ENCODE results near the gene CFAP77. TPM values are rescaled to one million over a fixed set of nuclear protein-coding genes. Genes with fewer than 3 reads are reported as not detected.

The CFAP77 gene
- total and polyA plus RNA-seq, 2 of the 4 experiments (the other 2 are of a cell fraction), result not detected

GRCh38 chr9:132479733-132480132 is 69.7 kb downstream of the CFAP77 start:
- ChIA-PET POLR2A (ENCODE audit: unreplicated experiment) (no interaction called here), CTCF (no interaction called here)
- Histone ChIP-seq H2AK5ac (ENCODE audit: low read depth, low read length) (no peak overlapping the region), H2BK5ac (ENCODE audit: low read depth, low read length, poor library complexity, severe bottlenecking) (no peak overlapping the region), H4K5ac (ENCODE audit: low read depth, low read length) (no peak overlapping the region), H3K27ac (ENCODE audit: insufficient read depth, low read length) (no peak overlapping the region), H3K14ac (replicated peaks; ENCODE audit: low read depth, low read length) (no peak overlapping the region), H4K91ac (ENCODE audit: insufficient read depth, low read depth, low read length) (no peak overlapping the region), H3K36me3 (ENCODE audit: control insufficient read depth, insufficient read depth, low read length) (no peaks in the 10 kb centered on the region), H4K8ac (ENCODE audit: low read depth in 2 of 2, low read length in 2 of 2) (no peak overlapping the region), H2AK9ac (replicated peaks; ENCODE audit: low read depth, low read length, poor library complexity) (no peak overlapping the region), H3K56ac (ENCODE audit: extremely low read depth, insufficient read depth, low read length) (no peak overlapping the region), H3K9me3 (ENCODE audit: control insufficient read depth, insufficient read depth, low read length) (no peaks in the 10 kb centered on the region), H3K4me1 (ENCODE audit: control insufficient read depth, insufficient read depth, low read length) (no peaks in the 10 kb centered on the region), H3K27me3 (ENCODE audit: control insufficient read depth, insufficient read depth, low read length) (peaks cover 55% of the 10 kb centered on the region), H3K79me1 (ENCODE audit: low read depth in 1 of 2, low read length in 2 of 2) (no peaks in the 10 kb centered on the region), H2BK20ac (ENCODE audit: low read depth, low read length) (no peak overlapping the region), H3K9me1 (ENCODE audit: insufficient read depth, low read length) (no peaks in the 10 kb centered on the region), H3K4ac (ENCODE audit: low read depth, low read length) (no peak overlapping the region), H2BK15ac (ENCODE audit: low read depth, low read length) (no peak overlapping the region), H3K9ac (ENCODE audit: low read depth, low read length) (no peak overlapping the region), H3K18ac (ENCODE audit: low read depth, low read length) (no peak overlapping the region), H3K4me3 (ENCODE audit: insufficient read depth, low read depth, low read length) (no peak overlapping the region), H2AFZ (replicated peaks; ENCODE audit: low read length, poor library complexity) (no peak overlapping the region), H3K23ac (ENCODE audit: low read depth, low read length) (no peak overlapping the region), H2BK120ac (ENCODE audit: low read depth, low read length) (no peak overlapping the region), H4K20me1 (ENCODE audit: insufficient read depth, low read length) (no peaks in the 10 kb centered on the region), H3K4me2 (ENCODE audit: low read depth, low read length) (no peak overlapping the region)
- WGBS, 2 experiments (ENCODE audit: extremely low coverage in 2 of 2, insufficient read length in 1 of 2), result 96% methylated on average over 4 of the region's 10 CpGs; no CpG with 5 or more reads in 1 of the 2 experiments
- no TSS peak for BruUV-seq (replicated peaks)
- intact Hi-C loops (cut with micrococcal nuclease), result no loop called here
- dilution Hi-C loops (cut with HindIII; ENCODE audit: low sequenced_read_pairs, unreplicated experiment), result no loop called here
- in situ Hi-C loops (cut with MboI; ENCODE audit: low sequenced_read_pairs), result no loop called here
- DNase-seq (no peak), ATAC-seq (ENCODE audit: low read depth) (no peak)
- TF ChIP-seq USF2 (IDR thresholded peaks at IDR 0.05; ENCODE audit: low read depth, low read length) (no peak), CTCF (conservative IDR thresholded peaks at IDR 0.05; ENCODE audit: low read depth, low read length) (no peak), POLR2A (IDR thresholded peaks at IDR 0.05; ENCODE audit: low read depth, low read length) (no peak), RAD21 (IDR thresholded peaks at IDR 0.05; ENCODE audit: low read length) (no peak), RCOR1 (IDR thresholded peaks at IDR 0.05; ENCODE audit: insufficient replicate concordance, low read length) (no peak), MAFK (IDR thresholded peaks at IDR 0.05; ENCODE audit: low read depth, low read length) (no peak), FOS (IDR thresholded peaks at IDR 0.05; ENCODE audit: low read depth, low read length) (no peak), SMC3 (IDR thresholded peaks at IDR 0.05; ENCODE audit: low read depth, low read length) (no peak), MAZ (IDR thresholded peaks at IDR 0.05; ENCODE audit: borderline replicate concordance, low read depth, low read length) (no peak), MXI1 (IDR thresholded peaks at IDR 0.05; ENCODE audit: borderline replicate concordance, low read depth, low read length) (no peak), RFX5 (IDR thresholded peaks at IDR 0.05; ENCODE audit: low read depth, low read length) (no peak), NFE2L2 (IDR thresholded peaks at IDR 0.05; ENCODE audit: low read depth, low read length) (no peak), CHD1 (IDR thresholded peaks at IDR 0.05; ENCODE audit: low read depth, low read length) (no peak), BHLHE40 (IDR thresholded peaks at IDR 0.05; ENCODE audit: low read depth, low read length) (no peak), ELK1 (IDR thresholded peaks at IDR 0.05; ENCODE audit: borderline replicate concordance, low read depth, low read length) (no peak), CEBPB (IDR thresholded peaks at IDR 0.05; ENCODE audit: low read depth, low read length) (no peak)
